NCI-H2196 treated with DMSO at 0.1 percent for 48 hours (cell line): Measurements from ENCODE around the gene AREG.
"Not testable (repeated sequence)": the region's sequence is repeated elsewhere in the genome, so short reads cannot be mapped to it uniquely, and the experiment has no call there.

Experiments used
- DNase-seq: peaks from one replicate; lab custom pipeline; 2025; ENCODE audit not compliant: unreplicated experiment; lab: John Stamatoyannopoulos, UW

The AREG gene, protein sequence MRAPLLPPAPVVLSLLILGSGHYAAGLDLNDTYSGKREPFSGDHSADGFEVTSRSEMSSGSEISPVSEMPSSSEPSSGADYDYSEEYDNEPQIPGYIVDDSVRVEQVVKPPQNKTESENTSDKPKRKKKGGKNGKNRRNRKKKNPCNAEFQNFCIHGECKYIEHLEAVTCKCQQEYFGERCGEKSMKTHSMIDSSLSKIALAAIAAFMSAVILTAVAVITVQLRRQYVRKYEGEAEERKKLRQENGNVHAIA

DNA sequence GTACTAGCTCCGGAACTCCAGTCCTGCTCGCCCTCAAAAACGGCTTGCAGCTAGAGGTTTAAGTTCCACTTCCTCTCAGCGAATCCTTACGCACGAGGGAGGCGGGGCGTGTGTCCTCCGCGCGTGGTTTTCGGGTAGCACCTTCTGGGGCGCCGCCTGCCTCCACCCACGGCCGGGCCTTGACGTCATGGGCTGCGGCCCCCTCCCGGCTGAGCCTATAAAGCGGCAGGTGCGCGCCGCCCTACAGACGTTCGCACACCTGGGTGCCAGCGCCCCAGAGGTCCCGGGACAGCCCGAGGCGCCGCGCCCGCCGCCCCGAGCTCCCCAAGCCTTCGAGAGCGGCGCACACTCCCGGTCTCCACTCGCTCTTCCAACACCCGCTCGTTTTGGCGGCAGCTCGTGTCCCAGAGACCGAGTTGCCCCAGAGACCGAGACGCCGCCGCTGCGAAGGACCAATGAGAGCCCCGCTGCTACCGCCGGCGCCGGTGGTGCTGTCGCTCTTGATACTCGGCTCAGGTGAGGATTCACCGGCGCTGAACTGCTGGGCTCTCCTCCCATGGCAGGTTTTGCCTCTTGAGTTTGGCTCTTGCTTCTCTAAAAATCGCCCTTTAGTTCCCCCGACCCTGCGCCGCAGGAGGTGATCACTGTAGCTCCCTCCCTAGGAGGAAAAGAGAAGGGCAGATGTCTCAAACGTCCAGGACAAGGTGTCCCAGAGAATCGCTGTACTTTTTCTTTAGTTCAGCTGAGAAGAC is at the start of gene AREG:
Gene AREG (plus strand): TSS at position 246 of the 752 bp plus-strand sequence. CDS start 210 bp downstream, at position 456.
- DNase-seq: no peak

DNA sequence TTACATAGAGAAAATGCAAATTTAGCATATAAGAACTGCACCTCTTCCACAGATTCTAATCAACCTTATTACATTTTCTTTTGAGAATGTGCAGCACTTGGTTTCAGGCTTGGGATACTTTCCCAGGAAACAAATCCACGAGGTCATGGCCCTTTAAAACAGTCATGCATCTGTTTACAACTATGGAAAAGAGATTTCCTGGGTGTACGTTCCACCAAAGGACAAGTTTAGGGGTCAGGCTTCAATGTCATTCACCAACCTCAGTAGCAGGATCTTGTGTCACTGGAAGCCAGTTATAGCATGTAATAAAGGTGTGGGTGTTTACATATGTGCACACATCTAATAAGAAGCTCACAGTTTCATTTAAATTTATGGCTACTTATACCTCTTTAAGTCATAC is 49.3 kb upstream of the AREG start:
- no peak for DNase-seq

DNA sequence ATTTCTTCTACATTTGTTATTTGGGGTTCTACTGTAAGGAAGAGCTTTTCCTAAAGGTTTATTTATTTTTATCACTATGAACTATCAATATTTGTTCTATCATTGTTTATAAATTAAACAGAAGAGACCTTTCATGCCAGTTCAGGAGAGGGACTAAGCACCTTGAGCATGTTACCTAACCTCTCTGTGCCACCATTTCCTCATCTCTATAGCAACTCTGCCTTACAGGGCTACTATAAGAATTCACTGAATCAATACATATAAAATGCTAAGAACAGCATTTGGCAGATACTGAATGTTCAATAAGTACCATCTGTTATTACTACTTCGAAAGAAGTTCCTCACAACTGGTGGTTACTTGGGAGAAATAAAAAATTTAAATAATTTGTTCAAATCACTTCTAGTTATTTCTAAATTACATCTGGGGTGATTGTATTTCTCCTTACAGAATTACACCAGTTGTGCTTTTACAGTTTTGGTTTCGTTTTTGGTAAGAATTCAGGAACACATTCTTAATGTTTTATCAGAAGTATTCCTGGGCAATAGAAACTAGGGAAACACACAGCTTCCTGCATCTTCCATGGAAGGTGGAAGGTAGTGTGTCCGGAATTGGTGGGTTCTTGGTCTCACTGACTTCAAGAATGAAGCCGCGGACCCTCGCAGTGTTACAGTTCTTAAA is 47.0 kb upstream of the AREG start:
- no peak for DNase-seq

DNA sequence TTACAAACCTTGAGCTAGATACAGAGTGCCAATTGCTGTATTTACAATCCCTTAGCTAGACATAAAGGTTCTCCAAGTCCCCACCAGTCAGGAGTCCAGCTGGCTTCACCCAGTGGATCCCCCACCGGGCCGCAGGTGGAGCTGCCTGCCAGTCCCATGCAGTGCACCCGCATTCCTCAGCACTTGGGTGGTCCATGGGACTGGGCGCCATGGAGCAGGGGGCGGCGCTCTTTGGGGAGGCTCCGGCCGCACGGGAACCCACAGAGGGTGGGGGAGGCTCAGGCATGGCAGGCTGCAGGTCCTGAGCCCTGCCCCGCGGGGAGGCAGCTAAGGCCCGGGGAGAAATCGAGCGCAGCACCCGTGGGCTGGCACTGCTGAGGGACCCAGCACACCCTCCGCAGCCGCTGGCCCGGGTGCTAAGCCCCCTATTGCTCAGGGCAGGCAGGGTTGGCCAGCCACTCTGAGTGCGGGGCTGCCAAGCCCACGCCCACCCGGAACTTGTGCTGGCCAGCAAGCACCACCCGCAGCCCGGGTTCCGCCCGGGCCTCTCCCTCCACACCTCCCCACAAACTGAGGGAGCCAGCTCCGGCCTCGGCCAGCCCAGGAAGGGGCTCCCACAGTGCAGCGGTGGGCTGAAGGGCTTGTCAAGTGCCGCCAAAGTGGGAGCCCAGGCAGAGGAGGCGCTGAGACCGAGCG is 45.9 kb upstream of the AREG start:
- not testable (repeated sequence) for DNase-seq

DNA sequence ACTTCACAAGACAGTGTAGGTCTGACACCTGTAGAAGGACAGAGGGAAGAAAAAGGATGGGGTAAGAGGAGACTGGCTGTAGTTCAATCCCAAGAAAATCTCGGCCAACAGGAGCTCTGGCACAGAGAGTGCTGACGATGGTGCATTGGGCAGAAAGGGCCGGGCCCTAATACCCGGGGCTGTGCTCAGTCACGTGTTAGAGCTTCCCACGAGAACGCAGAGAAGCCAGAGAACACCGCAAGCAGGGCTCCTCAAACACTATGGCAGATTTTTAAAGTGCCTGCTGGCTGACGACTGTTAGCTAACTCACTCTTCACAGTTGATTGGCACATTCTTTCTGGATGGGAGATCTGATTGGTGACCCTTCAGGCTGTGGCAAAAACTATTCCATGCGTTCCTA is 44.5 kb upstream of the AREG start:
- DNase-seq: no peak

DNA sequence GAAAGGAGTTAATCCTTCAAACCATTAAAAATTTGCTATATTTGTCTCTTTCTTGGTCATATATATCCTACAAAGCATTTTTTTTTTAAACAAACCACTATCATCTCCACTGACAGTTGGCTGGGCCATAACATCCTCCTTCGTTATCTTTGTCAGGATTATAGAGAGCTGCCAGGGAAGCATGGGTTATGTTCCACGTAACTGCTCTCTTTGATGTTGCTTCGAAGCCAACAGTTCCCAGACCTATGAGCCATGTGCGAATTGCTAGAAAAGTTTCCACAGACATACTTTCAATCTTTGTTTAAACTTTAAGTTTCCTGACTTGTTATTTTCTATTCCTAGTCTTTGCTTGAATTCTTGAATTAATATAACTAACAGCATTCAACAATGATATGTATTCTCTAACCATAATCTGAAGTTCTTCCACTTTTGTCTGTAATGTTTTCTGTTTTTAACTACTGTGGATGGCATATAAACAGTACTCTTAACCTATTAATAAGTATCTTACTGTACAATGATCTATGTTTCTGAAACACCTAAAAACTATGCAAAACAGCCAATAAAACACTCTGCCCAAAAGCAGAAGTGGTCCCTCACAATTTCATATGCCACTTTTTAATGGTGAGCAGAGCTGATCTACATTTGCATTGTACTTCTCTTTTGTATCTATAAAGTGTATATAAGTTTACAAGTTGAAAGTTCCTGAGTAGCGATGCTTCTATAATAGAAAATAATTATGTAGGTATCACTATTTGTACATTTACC is 42.1 kb upstream of the AREG start:
- DNase-seq: no peak

DNA sequence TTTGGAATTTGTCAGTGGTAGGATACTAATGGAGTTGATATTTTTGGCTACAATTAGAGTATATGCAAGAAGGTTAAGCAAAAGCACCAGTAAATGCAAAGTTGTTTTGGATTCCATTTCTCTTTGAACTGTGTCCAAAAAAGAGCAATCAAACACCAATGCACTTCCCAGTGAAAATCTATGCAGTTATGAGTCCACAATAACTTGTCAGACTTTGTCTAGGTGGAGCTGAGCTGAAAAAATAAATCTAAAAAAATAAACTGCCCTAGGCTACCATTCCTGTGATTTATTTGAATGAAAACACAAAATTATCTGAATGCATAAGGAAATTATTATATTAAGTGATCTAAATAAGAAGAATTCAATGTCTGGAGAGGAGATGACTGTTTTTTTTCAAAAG is 37.0 kb upstream of the AREG start:
- no peak for DNase-seq

DNA sequence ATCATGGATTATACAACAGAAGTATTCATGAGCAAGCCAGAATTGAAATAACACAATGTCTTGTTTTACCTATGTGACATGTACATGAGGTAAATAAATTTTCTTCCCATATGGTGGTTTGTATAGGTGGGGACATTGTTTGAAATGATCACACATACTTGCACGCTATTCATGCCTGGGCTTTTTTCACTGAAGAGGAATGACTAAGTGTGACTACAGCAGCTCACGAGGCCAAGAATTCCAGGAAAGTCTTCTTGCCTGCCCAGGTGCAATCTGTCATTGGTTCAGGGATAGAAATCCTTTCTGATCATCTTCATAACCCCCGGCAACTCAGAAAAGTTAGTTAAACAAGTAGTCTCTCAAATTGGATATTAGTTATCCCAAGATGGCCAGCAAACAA is 36.3 kb upstream of the AREG start:
- DNase-seq: no peak

DNA sequence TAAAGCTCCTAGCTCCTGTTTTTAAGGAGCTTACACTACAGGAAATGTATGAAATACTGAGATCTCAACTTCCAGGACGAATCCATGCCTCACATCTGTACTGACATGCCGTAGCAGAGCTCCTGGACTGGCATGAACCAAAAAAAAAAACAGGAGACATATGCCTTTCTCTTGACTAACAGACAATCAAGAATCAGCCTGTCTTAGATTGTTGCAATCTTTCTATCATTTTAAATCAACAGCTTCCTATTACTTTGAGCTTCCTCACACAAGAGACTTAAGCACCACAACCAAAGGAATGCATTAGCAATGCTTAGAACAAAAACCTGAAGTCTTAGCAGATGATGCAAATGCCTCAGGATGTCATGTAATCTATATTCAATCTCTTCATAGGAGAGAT is 34.7 kb upstream of the AREG start:
- no peak for DNase-seq

DNA sequence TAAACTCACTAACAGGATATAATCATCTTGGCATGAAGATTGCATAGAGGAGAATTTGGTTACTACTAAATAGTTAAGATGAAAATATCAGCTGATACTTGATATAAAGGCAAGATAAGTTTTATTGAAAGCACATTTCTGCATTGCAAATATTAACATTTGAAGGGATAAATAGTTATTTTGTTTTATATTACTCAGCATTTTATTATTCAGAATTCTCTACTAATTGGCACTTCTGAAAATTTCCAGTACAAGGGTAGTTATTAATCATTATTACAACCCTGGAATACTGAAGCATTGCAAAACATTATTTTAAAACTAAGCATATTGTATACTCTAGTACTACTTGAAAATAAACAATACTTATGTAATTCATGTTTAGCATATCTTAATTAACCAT is 32.7 kb upstream of the AREG start:
- DNase-seq: no peak

DNA sequence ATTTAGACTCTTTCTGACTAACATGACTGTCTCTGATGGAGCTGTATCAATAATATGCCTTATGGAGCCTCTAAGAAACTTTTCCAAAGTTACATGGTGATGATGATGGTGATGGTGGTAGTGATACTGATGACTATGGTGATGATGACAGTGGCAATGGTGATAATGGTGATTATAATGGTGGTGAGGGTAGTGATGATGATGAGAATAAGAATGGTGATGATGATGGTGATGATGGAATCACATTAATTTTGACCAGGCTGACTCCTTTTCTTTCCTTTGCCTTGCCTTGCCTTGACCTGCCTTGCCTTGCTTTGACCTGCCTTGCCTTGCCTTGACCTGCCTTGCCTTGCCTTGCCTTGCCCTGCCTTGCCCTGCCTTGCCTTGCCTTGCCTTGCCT is 31.7 kb upstream of the AREG start:
- no peak for DNase-seq

DNA sequence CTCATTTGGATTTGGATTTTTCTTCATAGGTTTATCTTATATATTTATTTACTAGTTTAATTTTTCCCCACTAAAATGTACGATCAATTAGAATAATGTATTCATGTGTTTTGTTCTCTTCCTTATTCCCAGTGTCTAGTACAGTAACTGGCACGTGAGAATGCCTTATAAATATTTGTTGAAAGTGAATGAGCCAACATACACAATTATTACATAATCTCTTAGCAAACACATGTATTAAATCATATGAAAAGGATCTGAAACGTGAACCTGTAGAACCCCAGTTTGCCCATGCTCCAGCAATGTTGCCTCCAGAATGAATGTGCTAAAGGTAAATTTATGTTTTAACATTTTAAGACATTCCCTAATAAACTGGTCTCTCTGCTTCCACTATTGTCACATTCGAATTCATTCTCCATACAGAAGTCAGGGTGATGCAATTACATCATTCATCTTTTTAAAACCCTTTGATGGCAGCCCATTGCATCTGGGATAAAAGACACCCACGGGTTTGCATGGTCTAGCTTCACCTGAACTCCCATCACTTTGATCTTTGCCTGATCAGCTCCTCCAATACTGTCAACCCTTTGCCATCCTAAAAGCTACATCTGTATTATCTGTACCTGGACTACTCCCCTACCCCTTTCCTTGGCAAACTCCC is 30.7 kb upstream of the AREG start:
- DNase-seq: no peak

DNA sequence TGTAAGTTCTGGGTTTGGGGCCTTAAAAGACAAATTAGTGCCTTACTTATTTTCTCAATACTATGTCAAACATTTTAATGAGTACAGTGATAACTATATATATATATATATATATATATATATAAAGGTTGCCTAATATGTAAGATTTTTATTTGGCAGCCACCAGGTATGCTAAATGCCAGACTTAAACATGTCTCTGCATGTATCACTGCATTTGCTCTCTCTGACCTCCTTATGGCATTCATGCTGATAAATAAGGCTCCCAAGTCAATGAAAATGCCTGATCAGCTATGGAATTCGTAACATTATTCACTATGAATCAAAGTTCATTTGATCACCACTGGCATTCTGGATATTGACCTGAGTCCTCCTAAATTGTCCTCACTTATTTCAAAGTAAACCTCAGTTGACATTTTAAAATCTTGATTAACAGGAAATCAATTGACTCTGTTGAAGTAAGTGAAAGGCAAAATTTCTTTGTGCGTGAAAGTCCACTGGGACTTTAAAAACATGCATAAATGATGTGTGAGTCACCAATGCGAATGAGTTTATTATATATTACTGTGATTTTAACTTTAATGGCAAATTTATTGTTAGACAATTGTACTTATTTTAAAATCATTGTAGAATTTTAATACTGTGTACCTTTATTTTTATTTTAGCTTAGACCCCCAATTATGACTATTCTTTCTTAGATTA is 29.2 kb upstream of the AREG start:
- no peak for DNase-seq

DNA sequence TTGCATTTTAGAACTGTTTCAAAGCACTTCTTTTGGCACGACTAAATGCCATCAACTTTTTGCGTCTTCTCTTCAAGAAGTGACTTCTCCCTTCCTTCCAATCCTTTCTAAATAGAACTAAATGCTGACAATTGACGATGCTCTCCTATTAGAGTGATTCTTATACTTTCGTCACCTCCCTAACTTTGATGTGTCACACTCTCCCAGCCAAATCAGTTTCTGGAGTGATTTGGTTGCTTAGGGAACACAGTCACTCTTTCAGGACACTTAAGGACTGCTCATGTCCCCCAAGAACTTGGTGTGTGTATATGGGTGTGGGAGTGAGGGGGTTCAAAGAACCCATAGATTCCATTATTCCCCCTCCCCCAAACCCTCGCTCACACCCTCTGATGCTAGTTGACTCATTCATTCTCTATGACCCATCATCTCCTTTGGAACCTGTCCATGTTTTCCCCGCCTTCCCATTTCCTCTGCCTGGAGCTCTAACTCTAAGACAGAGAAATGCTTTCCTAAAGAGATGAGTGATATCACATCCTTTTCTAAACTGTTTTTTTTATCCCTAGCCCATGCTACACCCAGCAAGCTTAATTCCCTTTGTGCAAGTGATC is 26.8 kb upstream of the AREG start:
- DNase-seq: no peak

DNA sequence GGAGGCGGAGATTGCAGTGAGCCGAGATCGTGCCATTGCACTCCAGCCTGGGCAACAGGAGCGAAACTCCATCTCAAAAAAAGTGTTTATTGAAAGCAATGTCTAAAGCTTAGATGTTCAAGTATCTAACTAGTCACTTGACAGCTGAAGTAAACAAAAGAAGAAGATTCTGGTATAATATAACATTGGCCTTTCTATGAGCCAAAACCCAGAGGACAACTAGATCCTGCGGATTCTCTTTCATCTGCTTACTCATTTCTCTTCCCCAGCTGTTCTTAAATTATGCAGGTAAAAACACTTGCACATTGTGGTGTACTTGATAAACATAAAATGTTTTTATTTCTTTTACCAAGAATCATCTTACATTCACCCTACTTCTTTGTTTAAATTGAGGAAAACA is 24.1 kb upstream of the AREG start:
- DNase-seq: no peak

DNA sequence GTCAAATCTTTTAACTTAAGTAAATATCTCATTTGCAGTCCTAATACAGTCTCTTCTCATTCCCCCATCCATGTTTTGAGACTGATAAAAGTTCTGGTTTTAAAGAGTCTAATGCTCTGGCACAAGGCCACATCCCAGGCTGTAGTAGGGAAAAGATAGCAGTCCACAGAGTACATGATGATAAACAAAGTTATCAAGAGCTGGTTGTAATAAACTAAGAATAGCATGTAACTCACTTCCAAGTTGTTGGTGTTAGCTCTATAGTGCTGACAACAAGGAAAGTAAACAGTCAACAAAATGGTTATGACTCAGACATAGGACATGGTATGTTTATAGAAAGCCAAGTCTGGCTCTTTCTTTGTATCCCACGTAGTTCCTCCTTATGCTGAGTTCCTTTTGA is 21.8 kb upstream of the AREG start:
- DNase-seq: no peak

DNA sequence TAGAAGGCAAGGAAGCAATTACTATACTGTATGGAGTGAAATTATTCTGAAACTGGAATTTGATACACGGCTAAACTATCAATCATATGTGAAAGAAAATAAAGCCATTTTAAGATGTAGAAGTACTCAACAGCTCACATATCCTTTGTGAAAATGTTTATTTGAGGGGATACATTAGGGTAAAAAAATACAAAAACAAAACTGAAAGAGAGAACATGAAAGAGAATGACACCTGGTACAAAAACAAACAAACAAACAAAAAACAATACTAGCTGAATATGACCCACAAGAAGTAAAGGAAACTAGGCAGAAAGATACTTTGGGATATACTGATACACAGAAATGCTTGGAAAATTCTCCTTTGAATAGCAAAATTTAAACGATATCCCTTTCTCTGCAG is 20.8 kb upstream of the AREG start:
- DNase-seq: no peak

DNA sequence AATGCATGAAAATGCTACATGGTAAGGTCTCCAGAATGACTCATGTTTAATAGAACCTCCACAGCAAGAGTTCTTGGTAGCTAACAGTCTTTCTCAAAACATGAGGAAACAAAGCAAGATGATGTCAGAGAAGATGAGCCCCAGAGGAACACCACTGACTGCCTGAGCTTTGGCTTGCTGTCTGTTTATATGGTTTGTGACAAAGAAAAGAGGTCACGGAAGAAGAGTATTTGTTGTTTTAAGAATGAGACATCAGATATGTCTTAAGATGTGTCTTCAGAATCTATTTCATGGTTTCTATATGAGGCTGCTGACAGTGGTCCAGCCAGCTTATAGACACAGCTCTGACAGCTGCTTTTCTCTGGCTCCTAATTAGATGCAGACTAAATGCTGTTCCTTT is 18.8 kb upstream of the AREG start:
- no peak for DNase-seq

DNA sequence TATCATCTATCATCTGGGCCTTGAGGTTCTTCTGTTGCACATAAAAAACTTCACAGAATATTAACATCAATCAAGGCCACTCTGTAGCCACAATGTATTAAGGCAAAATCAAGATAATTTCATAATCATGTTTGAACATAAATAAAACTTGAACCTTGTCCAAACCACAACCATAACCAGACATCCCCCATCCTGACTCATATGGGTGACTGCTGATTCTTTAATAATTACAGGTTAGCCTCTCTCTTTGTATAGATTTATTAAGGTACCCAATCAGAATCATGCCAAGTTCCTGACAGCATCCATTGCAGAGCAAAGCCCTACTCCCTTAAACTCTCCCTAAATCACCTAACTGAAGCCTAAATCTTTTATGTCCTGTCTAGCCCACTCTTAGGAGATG is 16.7 kb upstream of the AREG start:
- DNase-seq: no peak
